HL-60 (cell line): Measurements from ENCODE around the gene RPL32.

ENCODE experiments used
- GABPA ChIP-seq: IDR thresholded peaks from 2 replicates; pipeline ENCODE4 v1.6.1; 2012; ENCODE audit warnings: low read depth
- REST ChIP-seq: IDR thresholded peaks from 2 replicates; pipeline ENCODE4 v1.6.1; 2012; ENCODE audit warnings: low read depth; ENCODE audit not compliant: insufficient replicate concordance
- SPI1 ChIP-seq: IDR thresholded peaks from 2 replicates; pipeline ENCODE4 v1.6.1; 2012; ENCODE audit warnings: low read depth, mild to moderate bottlenecking, borderline replicate concordance
- TF ChIP-seq, protein P1 (sequence below): IDR thresholded peaks from one replicate; pipeline ENCODE4 v1.5.1; 2011; ENCODE audit warnings: low read length, control low read depth, inconsistent platforms; ENCODE audit not compliant: insufficient read depth

DNA sequence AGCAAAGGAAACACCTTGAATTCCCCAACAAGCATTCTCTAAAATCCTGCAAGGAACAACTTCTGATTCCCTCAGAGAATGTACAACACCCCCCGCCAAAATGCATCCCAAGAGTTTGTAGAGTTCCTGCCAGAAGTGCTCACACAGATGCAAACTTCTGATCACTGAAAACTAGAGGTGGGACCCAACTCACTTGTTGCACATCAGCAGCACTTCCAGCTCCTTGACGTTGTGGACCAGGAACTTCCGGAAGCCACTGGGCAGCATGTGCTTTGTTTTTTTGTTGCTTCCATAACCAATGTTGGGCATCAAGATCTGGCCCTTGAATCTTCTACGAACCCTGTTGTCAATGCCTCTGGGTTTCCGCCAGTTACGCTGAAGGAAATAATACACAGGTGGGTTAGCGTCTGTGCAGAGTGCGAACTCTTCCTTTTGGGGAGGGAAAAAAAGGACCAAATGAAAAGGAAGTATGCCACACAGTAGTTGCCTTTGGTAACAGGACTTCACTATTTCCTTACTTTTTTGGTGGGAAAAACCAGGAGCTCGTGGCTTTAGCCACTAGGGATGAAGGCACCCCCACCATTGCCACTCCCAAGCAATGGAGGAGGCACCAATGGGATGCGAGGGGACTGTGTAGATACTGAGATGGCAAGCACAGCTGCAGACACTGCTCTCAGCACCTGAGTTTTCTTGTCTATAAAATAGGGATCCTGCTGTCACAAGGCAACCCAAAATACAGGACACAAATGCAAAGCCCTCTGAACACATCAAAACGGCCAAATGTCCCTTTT lies 2.0 kb downstream of the RPL32 start:
- TF ChIP-seq, protein P1, sequence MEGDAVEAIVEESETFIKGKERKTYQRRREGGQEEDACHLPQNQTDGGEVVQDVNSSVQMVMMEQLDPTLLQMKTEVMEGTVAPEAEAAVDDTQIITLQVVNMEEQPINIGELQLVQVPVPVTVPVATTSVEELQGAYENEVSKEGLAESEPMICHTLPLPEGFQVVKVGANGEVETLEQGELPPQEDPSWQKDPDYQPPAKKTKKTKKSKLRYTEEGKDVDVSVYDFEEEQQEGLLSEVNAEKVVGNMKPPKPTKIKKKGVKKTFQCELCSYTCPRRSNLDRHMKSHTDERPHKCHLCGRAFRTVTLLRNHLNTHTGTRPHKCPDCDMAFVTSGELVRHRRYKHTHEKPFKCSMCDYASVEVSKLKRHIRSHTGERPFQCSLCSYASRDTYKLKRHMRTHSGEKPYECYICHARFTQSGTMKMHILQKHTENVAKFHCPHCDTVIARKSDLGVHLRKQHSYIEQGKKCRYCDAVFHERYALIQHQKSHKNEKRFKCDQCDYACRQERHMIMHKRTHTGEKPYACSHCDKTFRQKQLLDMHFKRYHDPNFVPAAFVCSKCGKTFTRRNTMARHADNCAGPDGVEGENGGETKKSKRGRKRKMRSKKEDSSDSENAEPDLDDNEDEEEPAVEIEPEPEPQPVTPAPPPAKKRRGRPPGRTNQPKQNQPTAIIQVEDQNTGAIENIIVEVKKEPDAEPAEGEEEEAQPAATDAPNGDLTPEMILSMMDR: no peak
- TF ChIP-seq GABPA (no peak), REST (no peak), SPI1 (no peak)
